Cortex of kidney (tissue), 1 donor: ENCODE measurements around the gene PACC1.
"Not testable (repeated sequence)": the region's sequence is repeated elsewhere in the genome, so short reads cannot be mapped to it uniquely, and the experiment has no call there.

Experiments used
- DNase-seq: peaks from one replicate; lab custom pipeline; 2025; lab: John Stamatoyannopoulos, UW

PACC1 gene

DNA sequence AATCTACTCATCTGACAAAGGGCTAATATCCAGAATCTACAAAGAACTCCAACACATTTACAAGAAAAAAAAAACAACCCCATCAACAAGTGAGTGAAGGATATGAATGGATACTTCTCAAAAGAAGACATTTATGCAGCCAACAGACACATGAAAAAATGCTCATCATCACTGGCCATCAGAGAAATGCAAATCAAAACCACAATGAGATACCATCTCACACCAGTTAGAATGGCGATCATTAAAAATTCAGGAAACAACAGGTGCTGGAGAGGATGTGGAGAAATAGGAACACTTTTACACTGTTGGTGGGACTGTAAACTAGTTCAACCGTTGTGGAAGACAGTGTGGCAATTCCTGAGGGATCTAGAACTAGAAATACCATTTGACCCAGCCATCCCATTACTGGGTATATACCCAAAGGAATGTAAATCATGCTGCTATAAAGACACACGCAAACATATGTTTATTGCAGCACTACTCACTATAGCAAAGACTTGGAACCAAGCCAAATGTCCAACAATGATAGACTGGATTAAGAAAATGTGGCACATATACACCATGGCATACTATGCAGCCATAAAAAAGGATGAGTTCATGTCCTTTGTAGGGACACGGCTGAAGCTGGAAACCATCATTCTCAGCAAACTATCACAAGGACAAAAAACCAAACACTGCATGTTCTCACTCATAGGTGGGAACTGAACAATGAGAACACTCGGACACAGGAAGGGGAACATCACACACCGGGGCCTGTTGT, 18.8 kb downstream of the PACC1 start:
- DNase-seq = not testable (repeated sequence)

- DNase-seq = no peak
Measured at GRCh38 chr1:212388985-212389716, 25.5 kb downstream of the PACC1 start.

- DNase-seq = no peak
Measured at GRCh38 chr1:212386029-212386428, 28.7 kb downstream of the PACC1 start.

DNA sequence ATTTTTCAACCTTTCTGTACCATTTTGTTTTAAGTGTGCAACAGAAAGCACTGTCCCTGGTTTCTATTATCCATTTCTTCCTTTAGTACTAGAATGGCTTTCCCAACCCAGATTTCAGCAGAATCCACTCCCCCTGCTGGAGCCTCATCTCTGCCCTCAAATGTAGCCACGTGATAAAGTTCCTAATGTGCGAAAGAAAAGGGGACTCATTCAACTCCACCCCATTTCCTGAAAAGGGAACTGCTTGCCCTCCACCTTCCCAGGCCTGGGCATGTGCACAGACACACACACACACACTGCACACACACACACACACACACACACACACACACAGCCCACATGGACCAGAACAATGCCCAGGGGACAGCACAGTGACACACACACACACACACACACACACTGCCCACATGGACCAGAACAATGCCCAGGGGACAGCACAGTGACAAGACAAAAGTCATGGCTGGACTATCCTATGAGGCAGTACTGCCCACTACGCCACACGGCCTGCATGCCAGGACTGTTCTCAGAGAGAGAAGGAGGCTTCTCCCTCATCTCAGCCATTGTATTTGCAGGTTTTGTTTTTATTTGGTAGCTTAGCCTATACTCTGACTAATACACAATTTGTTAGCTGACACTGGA, 33.2 kb downstream of the PACC1 start:
- no peak for DNase-seq

DNA sequence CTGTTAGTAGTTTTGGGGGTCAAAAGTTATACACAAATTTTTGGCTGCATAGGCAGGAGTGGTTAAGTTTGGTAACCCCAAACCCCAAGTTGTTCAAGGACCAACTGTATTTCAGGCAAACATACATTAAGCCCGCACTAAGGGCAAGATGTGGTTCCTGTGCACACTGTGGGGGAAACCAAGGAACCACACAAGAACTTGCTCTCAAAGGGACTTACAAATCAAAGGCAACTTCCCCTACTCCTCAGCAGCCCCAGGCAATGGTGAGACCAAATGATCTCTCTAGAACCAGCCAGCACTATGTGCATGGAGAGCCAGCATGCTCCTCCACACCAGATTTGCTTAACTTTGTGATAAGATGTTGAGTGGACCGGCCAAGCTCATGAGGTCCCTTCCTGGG, 35.3 kb downstream of the PACC1 start:
- no peak for DNase-seq

DNA sequence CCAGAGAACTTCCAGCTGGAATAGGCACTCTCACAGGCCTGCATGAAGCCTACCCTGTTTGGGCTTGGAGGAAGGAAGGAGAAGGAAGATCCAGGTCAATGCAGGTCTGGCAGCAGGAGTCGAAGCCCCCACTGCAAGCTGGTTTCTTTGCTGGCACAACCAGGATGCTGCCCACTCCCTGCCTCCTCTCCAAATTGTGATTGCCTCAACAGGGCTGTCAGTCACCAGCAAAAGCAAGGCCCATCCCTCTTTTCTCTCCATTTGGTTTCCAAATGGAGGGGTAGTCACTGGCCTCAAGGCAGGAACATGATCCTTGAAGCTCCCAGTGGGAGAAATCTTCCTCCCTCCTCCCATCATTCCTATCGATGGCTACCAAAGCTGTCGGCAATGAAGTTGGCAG, 37.0 kb downstream of the PACC1 start:
- no peak for DNase-seq

- DNase-seq = no peak
Measured at GRCh38 chr1:212375986-212376385, 38.7 kb downstream of the PACC1 start.

DNA sequence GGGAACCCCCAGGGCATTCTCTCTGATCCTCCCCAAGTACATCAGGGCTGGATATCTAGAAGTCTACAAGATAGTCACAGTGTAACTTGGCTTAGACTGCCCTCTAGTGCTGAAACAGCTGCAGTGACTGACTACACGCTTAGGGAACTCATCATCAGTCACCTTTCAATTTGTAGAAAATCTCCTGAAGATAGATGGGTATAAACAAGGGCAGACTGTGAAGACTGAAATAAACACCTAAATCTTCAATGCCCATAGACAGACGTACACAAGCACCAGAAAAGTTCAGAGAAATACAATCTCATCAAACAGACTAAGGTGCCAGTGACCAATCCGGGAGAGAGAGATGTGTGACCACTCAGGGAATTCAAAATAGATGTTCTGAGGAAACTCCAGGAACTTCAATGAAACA, 46.6 kb downstream of the PACC1 start:
- no peak for DNase-seq

- DNase-seq = no peak
Measured at GRCh38 chr1:212367474-212368072, 47.1 kb downstream of the PACC1 start.

DNA sequence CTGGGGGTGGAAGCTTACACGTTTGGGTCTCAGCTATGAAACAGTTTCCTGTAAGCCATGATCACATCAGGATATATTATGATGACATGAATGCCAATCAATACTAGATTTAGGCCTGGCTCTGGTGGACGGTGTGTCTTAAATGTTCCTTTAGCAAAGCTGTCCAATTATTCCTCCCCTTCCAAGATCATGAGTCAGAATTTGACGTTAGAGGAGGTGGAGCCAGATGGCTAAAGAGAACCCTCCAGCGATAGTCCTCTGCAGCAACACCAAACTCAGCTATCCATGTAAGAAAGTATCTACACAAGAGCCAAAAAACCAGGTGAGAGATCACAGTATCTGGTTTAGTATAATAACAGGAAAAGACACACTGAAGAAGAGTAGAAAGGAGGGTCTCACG, 47.8 kb downstream of the PACC1 start:
- no peak for DNase-seq

DNA sequence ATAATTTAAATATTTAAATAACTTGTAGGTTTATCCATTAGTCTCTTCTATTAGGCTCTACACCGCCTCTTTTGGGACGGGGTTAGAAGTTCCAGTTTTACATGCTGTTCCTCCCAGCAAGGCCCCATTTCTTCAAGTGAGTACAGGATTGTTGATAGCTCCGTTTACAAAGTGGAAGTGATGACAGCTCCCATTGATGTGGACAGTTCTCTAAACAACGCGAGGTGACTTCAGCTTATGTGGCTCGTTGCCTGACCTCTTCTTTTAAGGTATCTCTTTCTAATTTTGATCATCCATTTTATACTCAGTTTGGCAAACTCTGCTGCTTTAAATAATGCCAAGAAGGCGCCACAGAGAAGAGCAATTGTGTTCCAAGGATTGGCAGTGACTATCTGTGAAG, 49.7 kb downstream of the PACC1 start:
- DNase-seq = no peak

DNA sequence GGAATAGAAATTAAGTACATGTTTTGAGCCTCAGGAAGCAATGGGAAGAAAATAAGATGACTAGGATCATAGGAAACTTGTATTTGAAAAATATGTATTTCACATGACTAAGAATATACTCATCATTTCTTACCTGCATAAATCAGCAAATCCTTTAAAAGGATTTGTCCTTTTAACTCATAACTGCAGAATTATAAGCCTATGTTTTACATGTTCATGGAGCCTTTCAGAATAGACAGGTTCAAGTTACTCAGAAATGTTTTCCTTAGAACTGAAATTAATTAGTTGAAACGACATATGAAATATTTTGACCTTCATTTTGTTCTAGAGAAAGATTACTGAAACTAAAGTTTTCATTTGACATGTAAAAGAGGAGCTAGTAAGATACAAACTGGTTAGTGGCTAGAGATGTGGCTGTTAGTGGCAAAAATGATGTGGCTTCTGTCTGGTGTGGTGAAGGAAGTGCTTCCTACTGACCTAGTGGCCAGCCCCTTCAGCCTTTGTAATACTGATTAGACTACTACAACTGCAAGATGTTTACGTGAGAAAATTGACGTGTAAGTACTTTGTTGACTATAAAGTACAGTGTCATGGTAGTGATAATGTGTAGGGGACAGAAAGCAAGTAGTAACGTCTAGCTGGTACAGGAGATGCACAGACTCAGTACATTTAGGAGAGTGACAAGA, 54.7 kb downstream of the PACC1 start:
- DNase-seq = no peak

GRCh38 chr1:212355230-212355969, 59.3 kb downstream of the PACC1 start:
- no peak for DNase-seq

DNA sequence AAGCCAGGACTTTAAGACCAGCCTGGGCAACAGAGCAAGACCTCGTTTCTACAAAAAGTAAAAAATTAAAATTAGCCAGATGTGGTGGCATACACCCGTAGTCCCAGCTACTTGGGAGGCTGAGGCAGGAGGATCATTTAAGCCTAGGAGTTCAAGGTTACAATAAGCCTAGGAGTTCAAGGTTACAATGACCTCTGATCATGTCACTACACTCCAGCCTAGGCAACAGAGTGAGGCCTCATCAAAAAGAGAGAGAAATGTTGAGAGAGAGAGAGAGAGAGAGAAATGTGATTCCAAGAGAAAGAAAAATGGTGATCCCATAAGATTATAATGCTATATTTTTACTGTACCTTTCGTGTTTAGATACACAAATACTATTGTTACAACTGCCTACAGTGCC, 60.2 kb downstream of the PACC1 start:
- no peak for DNase-seq

- DNase-seq = no peak
Measured at GRCh38 chr1:212353181-212353580, 61.5 kb downstream of the PACC1 start.

GRCh38 chr1:212351588-212352362, 62.9 kb downstream of the PACC1 start:
- DNase-seq = no peak

GRCh38 chr1:212346601-212347000, 68.1 kb downstream of the PACC1 start:
- DNase-seq = no peak

- no peak for DNase-seq
Measured at GRCh38 chr1:212344905-212345304, 69.8 kb downstream of the PACC1 start.

DNA sequence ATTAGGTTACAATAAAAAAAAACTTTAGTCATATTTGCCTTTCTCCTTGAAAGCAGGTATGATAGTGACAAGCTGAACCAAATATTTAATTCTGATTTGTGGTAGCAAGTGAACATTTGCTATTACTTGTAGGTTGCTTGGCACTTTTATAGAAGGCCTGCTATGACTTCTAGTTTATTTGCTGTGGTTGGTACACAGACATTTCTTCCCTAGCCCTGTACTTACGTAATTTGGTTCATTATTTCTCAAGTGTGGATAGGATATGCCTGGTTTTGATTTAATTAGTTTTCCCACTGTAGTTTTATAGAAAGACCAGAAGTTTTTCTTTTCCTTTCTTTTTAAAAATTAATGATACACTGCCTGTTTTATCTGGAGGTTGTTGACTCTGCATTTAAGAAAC, 73.6 kb downstream of the PACC1 start:
- no peak for DNase-seq

DNA sequence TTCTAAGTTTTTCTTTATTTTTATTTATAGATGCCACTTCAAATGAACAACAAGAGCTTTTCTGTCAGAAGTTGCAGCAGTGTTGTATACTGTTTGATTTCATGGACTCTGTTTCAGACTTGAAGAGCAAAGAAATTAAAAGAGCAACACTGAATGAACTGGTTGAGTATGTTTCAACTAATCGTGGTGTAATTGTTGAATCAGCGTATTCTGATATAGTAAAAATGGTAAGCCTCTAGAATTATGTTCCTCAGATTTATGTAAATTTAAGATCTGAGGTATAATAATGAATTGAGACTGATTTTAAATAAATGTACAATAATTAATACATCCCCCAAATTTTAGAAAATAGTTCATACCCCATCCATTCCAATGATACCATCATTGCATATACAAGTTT, 85.6 kb downstream of the PACC1 start:
- DNase-seq = no peak

GRCh38 chr1:212328248-212328647, 86.4 kb downstream of the PACC1 start:
- no peak for DNase-seq
